WERI-Rb-1 (cell line): Measurements from ENCODE around the gene TMEM242.
"Not testable (repeated sequence)": the region's sequence is repeated elsewhere in the genome, so short reads cannot be mapped to it uniquely, and the experiment has no call there.

ENCODE experiments used
- DNase-seq: peaks from one replicate; pipeline ENCODE4 v3.0.0-alpha.2; 2020
- H3K27ac ChIP-seq: fragments of 250-450 bp; sonication (Bioruptor Pico); 2 replicates; pipeline ENCODE4 v1.5.1; 2020; ENCODE audit warnings: mild to moderate bottlenecking, moderate library complexity
- H3K27me3 ChIP-seq: fragments of 250-450 bp; sonication (Bioruptor Pico); 2 replicates; pipeline ENCODE4 v1.5.1; 2021; ENCODE audit warnings: mild to moderate bottlenecking, low read depth, moderate library complexity; ENCODE audit not compliant: insufficient read depth, severe bottlenecking
- H3K36me3 ChIP-seq: fragments of 250-450 bp; sonication (Bioruptor Pico); 2 replicates; pipeline ENCODE4 v1.5.1; 2020; ENCODE audit warnings: mild to moderate bottlenecking, moderate library complexity
- H3K4me3 ChIP-seq: 2 replicates; pipeline ENCODE4 v1.5.1; 2011; ENCODE audit warnings: low read depth, mild to moderate bottlenecking, control low read depth, low read length
- H3K9me3 ChIP-seq: fragments of 250-450 bp; sonication (Bioruptor Pico); 2 replicates; pipeline ENCODE4 v1.5.1; 2021; ENCODE audit warnings: mild to moderate bottlenecking, moderate library complexity; ENCODE audit not compliant: severe bottlenecking
- CTCF ChIP-seq: IDR thresholded peaks from 2 replicates; pipeline ENCODE4 v1.5.1; 2011; ENCODE audit warnings: low read depth, mild to moderate bottlenecking, control low read depth, inconsistent platforms, low read length

TMEM242 gene

GRCh38 chr6:157337751-157338150 lies 14.4 kb upstream of the TMEM242 start:
- Histone ChIP-seq H3K27me3 (no peaks in the 10 kb centered on the region), H3K27ac (no peak overlapping the region), H3K9me3 (no peaks in the 10 kb centered on the region), H3K4me3 (no peak overlapping the region), H3K36me3 (no peaks in the 10 kb centered on the region)
- no peak for TF ChIP-seq CTCF
- DNase-seq = no peak

- not testable (repeated sequence) for H3K27me3 ChIP-seq, H3K27ac ChIP-seq, H3K36me3 ChIP-seq, H3K4me3 ChIP-seq, H3K9me3 ChIP-seq, DNase-seq
Observed at GRCh38 chr6:157337276-157337675, 14.0 kb upstream of the TMEM242 start.

- TF ChIP-seq CTCF = no peak
- H3K27me3 ChIP-seq = no peaks in the 10 kb centered on the region
- H3K27ac ChIP-seq = no peak overlapping the region
- H3K36me3 ChIP-seq = no peaks in the 10 kb centered on the region
- no peaks in the 10 kb centered on the region for H3K9me3 ChIP-seq
- H3K4me3 ChIP-seq = no peak overlapping the region
- DNase-seq = peak; percentile 39
Observed at GRCh38 chr6:157335829-157336228, 12.5 kb upstream of the TMEM242 start.

- H3K36me3 ChIP-seq = no peaks in the 10 kb centered on the region
- H3K27me3 ChIP-seq = no peaks in the 10 kb centered on the region
- DNase-seq = no peak
- H3K4me3 ChIP-seq = no peak overlapping the region
- no peak overlapping the region for H3K27ac ChIP-seq
- H3K9me3 ChIP-seq = no peaks in the 10 kb centered on the region
- TF ChIP-seq CTCF = no peak
Observed at GRCh38 chr6:157333956-157334355, 10.6 kb upstream of the TMEM242 start.

GRCh38 chr6:157333537-157333936 lies 10.2 kb upstream of the TMEM242 start:
- no peak for TF ChIP-seq CTCF
- H3K36me3 ChIP-seq = no peaks in the 10 kb centered on the region
- no peak overlapping the region for H3K27ac ChIP-seq
- H3K27me3 ChIP-seq = no peaks in the 10 kb centered on the region
- H3K4me3 ChIP-seq = no peak overlapping the region
- H3K9me3 ChIP-seq = no peaks in the 10 kb centered on the region
- no peak for DNase-seq

GRCh38 chr6:157332813-157333212 lies 9.5 kb upstream of the TMEM242 start:
- TF ChIP-seq CTCF = no peak
- DNase-seq = no peak
- Histone ChIP-seq H3K27me3 (no peaks in the 10 kb centered on the region), H3K4me3 (no peak overlapping the region), H3K27ac (no peak overlapping the region), H3K36me3 (no peaks in the 10 kb centered on the region), H3K9me3 (no peaks in the 10 kb centered on the region)
